Lower lobe of right lung (tissue), 2 donors: ENCODE measurements around the gene SLC17A1. TPM values are rescaled to one million over a fixed set of nuclear protein-coding genes. Genes with fewer than 3 reads are reported as not detected.

Experiments used
- ATAC-seq, 2 donors: fragments of 200-7000 bp; cut with Tn5 transposase; one replicate each; pipeline ENCODE4 v1.9.1; 2020 to 2022; ENCODE audit warnings: mild to moderate bottlenecking in 2 of 2, moderate library complexity in 2 of 2
- DNase-seq: peaks from one replicate; pipeline ENCODE4 v3.0.0-alpha.2; 2020
- H3K27ac ChIP-seq: fragments of 200-600 bp; one replicate; pipeline ENCODE4 v1.8.0; 2022
- H3K27me3 ChIP-seq: fragments of 200-600 bp; one replicate; pipeline ENCODE4 v1.8.0; 2022; ENCODE audit warnings: low read depth
- H3K36me3 ChIP-seq: fragments of 200-600 bp; one replicate; pipeline ENCODE4 v1.8.0; 2022; ENCODE audit warnings: mild to moderate bottlenecking
- H3K4me1 ChIP-seq: fragments of 200-600 bp; one replicate; pipeline ENCODE4 v1.8.0; 2022
- H3K4me3 ChIP-seq: fragments of 200-600 bp; one replicate; pipeline ENCODE4 v1.8.0; 2022; ENCODE audit warnings: mild to moderate bottlenecking
- H3K9me3 ChIP-seq: fragments of 200-600 bp; one replicate; pipeline ENCODE4 v1.8.0; 2022
- CTCF ChIP-seq: fragments of 200-600 bp; IDR thresholded peaks from one replicate; pipeline ENCODE4 v1.8.0; 2022; ENCODE audit warnings: antibody characterized with exemption, mild to moderate bottlenecking
- intact Hi-C: fragments of 100-400 bp; cut with DNase I; formaldehyde crosslinking; loops from one replicate; pipeline ENCODE4 v1.11.0; 2022
- total RNA-seq: library from RNA; stranded (reverse); fragmentation: NEBNext Ultra II Directional; extraction: Animal tissue kit (Norgen Biotek cat#: 25700); gene quantifications from one replicate; pipeline ENCODE4 v1.2.1, GENCODE V29; 2021
- donor health status: DM: no; HTN: yes; CAD: no; lungs with severe emphysema.

Gene SLC17A1
- total RNA-seq, 1 donor from 2014 or later, result not detected

GRCh38 chr6:25804804-25805203 is 27.0 kb downstream of the SLC17A1 start:
- Histone ChIP-seq H3K36me3 (no peaks in the 10 kb centered on the region), H3K4me3 (no peak overlapping the region), H3K27me3 (no peaks in the 10 kb centered on the region), H3K9me3 (no peaks in the 10 kb centered on the region), H3K4me1 (no peaks in the 10 kb centered on the region), H3K27ac (no peak overlapping the region)
- intact Hi-C loops, result no loop called here
- DNase-seq (no peak), ATAC-seq (no peak)
- TF ChIP-seq CTCF, result no peak

- no peak for TF ChIP-seq CTCF
- DNase-seq, result no peak
- intact Hi-C loops, result no loop called here
- H3K4me3 ChIP-seq, result no peak overlapping the region
- no peaks in the 10 kb centered on the region for H3K27me3 ChIP-seq
- no peak overlapping the region for H3K27ac ChIP-seq
- no peaks in the 10 kb centered on the region for H3K4me1 ChIP-seq
- ATAC-seq, result no peak
- no peaks in the 10 kb centered on the region for H3K36me3 ChIP-seq
- no peaks in the 10 kb centered on the region for H3K9me3 ChIP-seq
Measured at GRCh38 chr6:25801436-25801835, 30.4 kb downstream of the SLC17A1 start.

DNA sequence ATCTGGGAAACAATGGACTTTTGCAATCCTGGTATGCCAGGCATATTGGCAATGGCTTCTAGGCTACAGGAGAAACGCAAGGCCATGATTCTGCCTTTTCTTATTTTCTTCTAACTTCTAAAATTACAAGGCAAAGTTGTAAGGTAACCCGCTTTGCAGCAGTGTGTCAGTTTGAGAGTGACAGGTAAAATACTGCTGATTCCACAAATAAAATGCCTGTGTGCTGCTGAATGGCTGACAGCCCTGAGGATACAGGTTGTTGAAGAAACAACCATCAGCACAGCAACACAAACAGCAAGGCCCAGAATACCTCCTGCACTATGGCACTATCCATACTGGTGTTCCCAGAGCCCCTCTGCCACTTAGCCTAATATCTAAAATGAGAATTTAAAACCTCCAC is 37.1 kb downstream of the SLC17A1 start:
- no peaks in the 10 kb centered on the region for H3K36me3 ChIP-seq
- H3K27ac ChIP-seq, result no peak overlapping the region
- no peak for ATAC-seq
- H3K27me3 ChIP-seq, result no peaks in the 10 kb centered on the region
- intact Hi-C loops, result no loop called here
- no peak for TF ChIP-seq CTCF
- no peaks in the 10 kb centered on the region for H3K4me1 ChIP-seq
- H3K4me3 ChIP-seq, result no peak overlapping the region
- no peaks in the 10 kb centered on the region for H3K9me3 ChIP-seq
- DNase-seq, result no peak

DNA sequence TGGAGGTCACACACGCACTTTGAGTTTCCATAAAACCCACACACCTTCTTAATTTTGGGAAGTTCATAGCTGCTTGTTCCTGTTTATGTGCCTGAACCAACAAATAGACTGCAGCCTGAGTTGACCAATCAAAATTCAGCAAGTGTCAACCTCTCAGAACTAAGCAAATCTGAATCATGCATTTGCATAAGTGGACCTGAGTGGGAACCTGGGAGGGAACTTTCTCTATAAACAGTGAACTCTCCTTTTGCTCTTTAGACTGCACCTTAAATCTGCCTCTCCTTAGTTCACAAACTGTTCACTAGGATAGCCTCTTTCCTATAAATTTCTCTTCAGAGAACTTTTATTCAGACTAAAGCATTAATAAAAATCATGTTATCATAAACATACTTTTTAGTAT is 37.9 kb downstream of the SLC17A1 start:
- intact Hi-C loops, result no loop called here
- H3K9me3 ChIP-seq, result no peaks in the 10 kb centered on the region
- no peak for TF ChIP-seq CTCF
- ATAC-seq, result no peak
- DNase-seq, result no peak
- H3K27ac ChIP-seq, result no peak overlapping the region
- H3K4me3 ChIP-seq, result no peak overlapping the region
- H3K36me3 ChIP-seq, result no peaks in the 10 kb centered on the region
- H3K4me1 ChIP-seq, result no peaks in the 10 kb centered on the region
- no peaks in the 10 kb centered on the region for H3K27me3 ChIP-seq

DNA sequence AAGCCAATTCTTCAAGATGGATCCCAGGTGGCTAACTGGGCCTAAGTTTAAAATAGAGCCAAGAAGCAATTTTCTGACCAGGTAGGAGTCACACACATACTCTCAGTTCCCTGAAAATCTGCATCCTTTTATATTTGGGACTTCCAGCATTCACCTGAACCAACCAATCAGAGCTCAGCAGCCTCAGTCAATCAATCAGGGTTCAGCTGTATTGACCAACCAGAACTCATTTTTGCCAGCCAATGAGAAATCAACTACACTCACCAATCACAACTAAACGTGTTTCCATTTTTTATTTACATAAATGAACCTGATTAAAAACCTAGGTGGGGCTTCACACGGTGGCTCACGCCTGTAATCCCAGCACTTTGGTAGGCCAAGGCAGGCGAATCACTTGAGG is 39.8 kb downstream of the SLC17A1 start:
- H3K4me1 ChIP-seq, result no peaks in the 10 kb centered on the region
- ATAC-seq (no peak), DNase-seq (no peak)
- no peaks in the 10 kb centered on the region for H3K36me3 ChIP-seq
- H3K27ac ChIP-seq, result no peak overlapping the region
- no peaks in the 10 kb centered on the region for H3K9me3 ChIP-seq
- no peaks in the 10 kb centered on the region for H3K27me3 ChIP-seq
- intact Hi-C loops, result no loop called here
- no peak for TF ChIP-seq CTCF
- H3K4me3 ChIP-seq, result no peak overlapping the region

- H3K4me3 ChIP-seq, result no peak overlapping the region
- no peaks in the 10 kb centered on the region for H3K27me3 ChIP-seq
- TF ChIP-seq CTCF, result no peak
- no peaks in the 10 kb centered on the region for H3K4me1 ChIP-seq
- H3K9me3 ChIP-seq, result no peaks in the 10 kb centered on the region
- ATAC-seq (no peak), DNase-seq (no peak)
- intact Hi-C loops, result no loop called here
- H3K36me3 ChIP-seq, result no peaks in the 10 kb centered on the region
- H3K27ac ChIP-seq, result no peak overlapping the region
Measured at GRCh38 chr6:25789475-25789874, 42.4 kb downstream of the SLC17A1 start.
